HG02840 (cell line): Measurements from ENCODE around the gene WIPF3.
"Not testable (repeated sequence)": the region's sequence is repeated elsewhere in the genome, so short reads cannot be mapped to it uniquely, and the experiment has no call there.

Source experiments
- ATAC-seq: cut with Tn5 transposase; IDR thresholded peaks from one replicate; pipeline ENCODE4 v1.9.1; 2021; ENCODE audit warnings: mild to moderate bottlenecking, moderate library complexity, moderate number of reproducible peaks; ENCODE audit not compliant: unreplicated experiment, low FRiP score

The WIPF3 gene

DNA sequence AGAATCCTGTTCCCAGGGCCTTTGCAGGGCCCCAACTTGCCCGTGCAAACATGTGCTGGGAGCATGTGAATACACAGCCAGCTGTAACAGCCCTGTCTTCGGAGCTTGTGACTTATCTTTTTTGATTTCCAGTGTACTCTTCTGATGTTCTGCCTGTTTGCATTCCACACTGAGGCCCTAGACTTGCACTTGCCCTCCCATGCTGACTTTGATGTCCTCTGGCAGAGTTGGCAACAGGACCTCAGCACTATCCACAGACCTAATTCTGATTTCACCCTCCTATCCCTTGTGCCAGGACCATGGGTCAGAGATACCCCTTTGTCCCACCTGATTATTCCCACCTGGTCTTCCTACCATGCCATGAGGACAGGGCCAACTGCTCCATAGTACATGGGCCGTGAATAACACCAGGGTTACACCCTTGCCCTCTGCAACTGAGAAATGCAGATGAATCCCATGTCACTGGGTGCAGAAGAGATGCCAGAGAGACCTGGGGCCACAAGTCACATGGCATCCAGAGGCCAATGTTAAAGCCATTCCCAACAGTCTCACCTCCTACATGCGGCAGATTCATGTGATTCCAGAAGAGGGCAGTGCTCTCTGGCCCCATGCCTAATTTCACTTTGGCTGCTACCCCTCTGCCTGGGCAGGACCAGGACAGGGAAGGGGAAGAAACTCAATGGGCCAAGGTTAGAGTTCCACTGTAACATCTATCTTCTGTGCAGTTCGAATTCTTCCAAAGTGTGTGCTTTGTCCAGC, 140.3 kb downstream of the WIPF3 start:
- ATAC-seq = no peak

GRCh38 chr7:29948587-29948986, 142.3 kb downstream of the WIPF3 start:
- no peak for ATAC-seq

DNA sequence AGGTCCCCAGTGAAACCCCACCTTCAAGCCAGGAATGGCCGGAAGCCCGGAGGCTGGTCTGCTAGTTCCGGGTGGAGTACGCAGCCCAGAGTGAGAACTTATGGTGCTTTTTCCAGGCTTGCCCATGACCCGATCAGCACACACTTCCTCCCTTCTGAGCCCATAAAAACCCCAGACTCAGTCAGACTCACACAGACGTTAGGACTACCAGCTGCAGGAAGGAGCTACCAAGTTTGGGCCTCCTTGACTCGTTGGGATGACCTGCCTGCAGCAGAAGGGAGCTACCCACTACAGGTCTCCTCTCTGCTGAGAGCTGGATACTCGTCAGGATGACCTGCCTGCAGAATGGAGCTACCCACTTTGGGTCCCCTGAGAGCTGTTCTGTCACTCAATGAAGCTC, 144.2 kb downstream of the WIPF3 start:
- ATAC-seq = no peak

DNA sequence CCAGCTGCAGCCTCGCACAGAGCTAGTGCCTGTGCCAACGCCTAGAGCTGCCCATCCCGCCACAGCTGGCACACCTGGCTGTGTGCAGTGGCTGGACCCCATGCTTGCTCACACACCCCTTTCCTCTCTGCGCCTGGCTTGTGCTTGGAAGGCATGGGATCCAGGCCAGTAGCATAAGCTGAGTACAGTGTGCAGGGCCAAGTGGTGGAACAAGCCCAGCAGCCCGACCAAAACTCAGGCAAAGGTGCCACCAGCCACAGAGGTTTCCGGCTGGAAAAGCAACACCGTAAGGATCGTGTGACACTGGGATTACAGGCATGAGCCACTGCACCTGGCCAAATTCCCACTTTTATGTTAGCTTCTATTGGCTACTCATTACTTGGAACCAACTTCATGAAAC, 144.9 kb downstream of the WIPF3 start:
- ATAC-seq = no peak

- no peak for ATAC-seq
These were observed 147.5 kb downstream of the WIPF3 start for GRCh38 chr7:29953726-29954347.

GRCh38 chr7:29955075-29955792, 148.9 kb downstream of the WIPF3 start:
- ATAC-seq = no peak

- no peak for ATAC-seq
These were observed 149.6 kb downstream of the WIPF3 start for GRCh38 chr7:29955799-29956486.

- ATAC-seq = no peak
These were observed 150.2 kb downstream of the WIPF3 start for GRCh38 chr7:29956487-29956836.

DNA sequence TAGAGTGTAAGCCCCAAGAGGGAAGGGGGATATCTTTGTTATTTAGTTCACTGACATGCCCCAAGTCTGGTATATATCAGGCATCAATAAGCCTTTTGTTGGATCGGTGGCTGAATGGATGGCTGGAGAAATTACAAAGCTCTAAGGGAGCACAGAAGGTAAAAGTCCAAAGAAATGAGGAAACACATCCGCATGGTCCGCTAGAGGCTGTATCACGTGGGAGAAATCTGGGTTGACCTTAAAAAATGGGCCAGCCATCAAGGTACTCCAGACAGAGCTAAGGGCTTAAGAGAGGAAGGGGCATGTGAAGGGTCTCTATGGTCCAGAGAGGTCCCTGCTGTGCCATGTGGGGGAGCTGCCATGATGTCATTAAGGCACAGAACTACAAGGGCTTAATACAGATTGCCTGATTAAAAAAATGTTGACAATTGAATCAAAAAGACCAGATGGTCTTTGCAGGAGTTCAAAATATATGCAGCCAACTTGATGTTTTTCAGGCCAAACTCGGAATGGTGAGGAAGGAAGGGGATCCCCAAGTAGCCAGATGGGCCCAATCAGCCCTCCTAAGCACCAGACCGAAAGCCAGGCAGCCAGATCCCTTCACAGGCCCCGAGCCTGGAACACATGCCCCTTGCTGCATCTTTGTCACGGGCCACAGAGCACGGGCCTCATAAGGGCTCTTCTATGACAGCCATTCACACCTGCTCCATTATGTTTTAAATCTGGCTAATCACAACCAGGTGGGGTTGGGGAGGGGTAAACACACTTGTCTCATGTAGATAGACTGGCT, 151.4 kb downstream of the WIPF3 start:
- ATAC-seq = no peak

DNA sequence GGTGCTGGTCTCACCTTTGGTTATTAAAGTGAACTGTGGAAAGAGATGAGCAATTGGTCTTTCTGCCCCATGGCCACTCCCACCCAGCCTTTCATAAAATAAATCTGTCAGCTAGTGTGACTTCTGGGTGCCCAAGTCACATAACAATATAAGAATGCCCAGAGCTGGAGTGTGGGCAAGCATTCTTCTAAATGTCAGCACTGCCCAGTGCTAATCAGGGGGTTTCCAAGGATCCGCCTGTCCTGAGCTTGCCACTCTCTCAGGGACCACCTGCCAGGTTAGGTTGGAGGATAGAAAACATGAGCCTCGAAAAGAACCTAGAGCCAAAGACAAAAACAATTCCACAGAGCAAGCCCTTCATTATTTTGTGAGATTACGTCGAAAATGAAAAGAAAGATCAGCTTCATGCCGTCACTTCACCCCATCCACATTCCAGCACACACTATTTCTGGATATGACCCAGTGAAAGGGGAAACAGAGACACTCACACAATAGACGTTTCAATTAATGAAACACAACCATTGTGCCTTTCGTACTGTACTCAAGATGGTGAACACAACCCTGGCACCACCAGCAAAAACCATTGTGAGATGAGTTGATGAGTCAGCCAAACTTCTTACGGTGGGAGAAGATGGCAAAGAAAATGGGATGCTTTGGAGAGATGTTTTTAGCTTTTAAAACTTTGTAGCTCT, 152.5 kb downstream of the WIPF3 start:
- no peak for ATAC-seq

GRCh38 chr7:29961611-29962010, 155.3 kb downstream of the WIPF3 start:
- ATAC-seq = not testable (repeated sequence)

DNA sequence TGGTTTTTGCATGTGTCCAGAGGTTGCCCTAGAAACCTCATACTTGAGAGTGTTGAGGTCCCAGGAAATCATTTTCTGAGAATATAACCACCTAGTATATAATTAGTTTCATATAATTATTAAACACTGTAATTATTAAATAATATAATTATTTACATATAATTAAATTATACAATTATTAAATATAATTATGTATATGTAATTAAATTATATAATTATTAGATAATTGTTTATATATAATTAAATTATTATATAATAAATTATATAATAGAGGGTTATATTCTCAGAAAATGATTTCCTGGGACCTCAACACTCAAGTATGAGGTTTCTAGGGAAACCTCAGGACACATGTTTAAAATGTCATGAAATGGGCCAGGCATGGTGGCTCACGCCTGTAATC, 155.7 kb downstream of the WIPF3 start:
- no peak for ATAC-seq

- no peak for ATAC-seq
These were observed 158.7 kb downstream of the WIPF3 start for GRCh38 chr7:29965030-29965429.
